Measurements from ENCODE around the gene PIGU.

DNA sequence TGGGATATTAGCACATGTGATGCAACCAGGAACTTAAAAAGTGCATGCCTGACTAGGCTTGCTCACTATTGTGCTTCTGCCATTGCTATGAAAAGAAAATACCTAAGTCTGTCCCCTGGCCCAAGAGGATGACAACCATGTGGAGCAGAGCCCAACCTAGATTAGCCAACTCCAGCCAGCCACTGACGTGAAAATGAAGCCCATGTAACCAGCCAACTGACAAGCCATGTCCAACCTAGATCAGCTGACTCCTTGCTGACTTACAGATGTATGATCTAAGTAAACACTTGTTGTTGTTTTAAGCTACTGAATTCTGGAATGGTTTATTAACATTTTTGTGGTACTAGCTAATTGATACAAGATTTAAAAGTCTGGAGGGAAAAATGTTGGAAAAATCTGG lies 47.5 kb downstream of the PIGU start:
- TF ChIP-seq, protein P1, sequence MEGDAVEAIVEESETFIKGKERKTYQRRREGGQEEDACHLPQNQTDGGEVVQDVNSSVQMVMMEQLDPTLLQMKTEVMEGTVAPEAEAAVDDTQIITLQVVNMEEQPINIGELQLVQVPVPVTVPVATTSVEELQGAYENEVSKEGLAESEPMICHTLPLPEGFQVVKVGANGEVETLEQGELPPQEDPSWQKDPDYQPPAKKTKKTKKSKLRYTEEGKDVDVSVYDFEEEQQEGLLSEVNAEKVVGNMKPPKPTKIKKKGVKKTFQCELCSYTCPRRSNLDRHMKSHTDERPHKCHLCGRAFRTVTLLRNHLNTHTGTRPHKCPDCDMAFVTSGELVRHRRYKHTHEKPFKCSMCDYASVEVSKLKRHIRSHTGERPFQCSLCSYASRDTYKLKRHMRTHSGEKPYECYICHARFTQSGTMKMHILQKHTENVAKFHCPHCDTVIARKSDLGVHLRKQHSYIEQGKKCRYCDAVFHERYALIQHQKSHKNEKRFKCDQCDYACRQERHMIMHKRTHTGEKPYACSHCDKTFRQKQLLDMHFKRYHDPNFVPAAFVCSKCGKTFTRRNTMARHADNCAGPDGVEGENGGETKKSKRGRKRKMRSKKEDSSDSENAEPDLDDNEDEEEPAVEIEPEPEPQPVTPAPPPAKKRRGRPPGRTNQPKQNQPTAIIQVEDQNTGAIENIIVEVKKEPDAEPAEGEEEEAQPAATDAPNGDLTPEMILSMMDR (IDR thresholded peaks at IDR 0.05; ENCODE audit: insufficient read depth, low read length, poor library complexity, severe bottlenecking), result no peak
- no peak for TF ChIP-seq EZH2phosphoT487 (conservative IDR thresholded peaks at IDR 0.05; ENCODE audit: low read length)
